Activated CD4-positive, alpha-beta T cell treated with anti-CD3 and anti-CD28 coated beads, Interleukin-2, amount 10 ng/mL, durations not matched to agents 7 days and 5 days (primary cell): ENCODE measurements around the gene OSBPL10. TPM values are rescaled to one million over a fixed set of nuclear protein-coding genes. Genes with fewer than 3 reads are reported as not detected.
"Not testable (repeated sequence)": the region's sequence is repeated elsewhere in the genome, so short reads cannot be mapped to it uniquely, and the experiment has no call there.

Experiments
- CTCF ChIA-PET: fragments of 350-600 bp; sonication (Branson Sonifier 250); formaldehyde crosslinking; loops from one replicate; lab custom pipeline; 2021; ENCODE audit warnings: antibody characterized with exemption; lab: Charles Lee
- POLR2A ChIA-PET: fragments of 350-600 bp; sonication (Branson Sonifier 250); formaldehyde crosslinking; loops from one replicate; lab custom pipeline; 2021; ENCODE audit warnings: antibody characterized with exemption; lab: Charles Lee
- DNase-seq: peaks from one replicate; pipeline ENCODE4 v3.0.0-alpha.2; 2020
- H3K27ac Mint-ChIP-seq: one replicate; pipeline ENCODE4 v1.8.0; 2021; ENCODE audit warnings: mild to moderate bottlenecking, moderate library complexity, mixed read lengths
- H3K27me3 Mint-ChIP-seq: one replicate; pipeline ENCODE4 v1.8.0; 2021; ENCODE audit warnings: mixed read lengths
- H3K36me3 Mint-ChIP-seq: one replicate; pipeline ENCODE4 v1.8.0; 2021; ENCODE audit warnings: low read depth, mixed read lengths
- H3K4me1 Mint-ChIP-seq: one replicate; pipeline ENCODE4 v1.8.0; 2021; ENCODE audit warnings: mixed read lengths
- H3K4me3 Mint-ChIP-seq: one replicate; pipeline ENCODE4 v1.8.0; 2021; ENCODE audit warnings: mild to moderate bottlenecking, moderate library complexity, mixed read lengths
- H3K9me3 Mint-ChIP-seq: one replicate; pipeline ENCODE4 v1.8.0; 2021; ENCODE audit warnings: mixed read lengths
- total RNA-seq, 2 experiments: library from RNA; stranded (reverse); gene quantifications; one replicate each; pipeline ENCODE4 v1.2.3, GENCODE V29; 2021

OSBPL10 gene
- total RNA-seq, 2 experiments from 2014 or later: 0.89 to 1.1 TPM

GRCh38 chr3:31692751-31693150 lies 288.3 kb downstream of the OSBPL10 start:
- ChIA-PET POLR2A (no interaction called here), CTCF (interaction anchor here (0.9 to 1.8 kb wide), 3 partner anchors 12 to 32 kb away, joined by 3 to 5 read pairs (median 4); no protein-coding TSS in a partner anchor)
- Mint-ChIP-seq H3K9me3 (peaks cover 11% of the 10 kb centered on the region), H3K27ac (no peak overlapping the region), H3K4me1 (no peaks in the 10 kb centered on the region), H3K36me3 (peaks cover 5% of the 10 kb centered on the region), H3K4me3 (no peak overlapping the region), H3K27me3 (no peaks in the 10 kb centered on the region)
- no peak for DNase-seq

- Mint-ChIP-seq H3K27me3 (no peaks in the 10 kb centered on the region), H3K27ac (no peak overlapping the region), H3K4me3 (no peak overlapping the region), H3K4me1 (no peaks in the 10 kb centered on the region), H3K36me3 (peaks cover 5% of the 10 kb centered on the region), H3K9me3 (peaks cover 11% of the 10 kb centered on the region)
- no peak for DNase-seq
- POLR2A ChIA-PET: no interaction called here
- CTCF ChIA-PET: no interaction called here
Observed at GRCh38 chr3:31690771-31691170, 290.3 kb downstream of the OSBPL10 start.

- CTCF ChIA-PET, DNase-seq, POLR2A ChIA-PET, H3K4me3 Mint-ChIP-seq, H3K27ac Mint-ChIP-seq, H3K4me1 Mint-ChIP-seq, H3K36me3 Mint-ChIP-seq, H3K27me3 Mint-ChIP-seq: not testable (repeated sequence)
- H3K9me3 Mint-ChIP-seq: peaks cover 11% of the 10 kb centered on the region
Observed at GRCh38 chr3:31689523-31689922, 291.5 kb downstream of the OSBPL10 start.

GRCh38 chr3:31688984-31689383 lies 292.1 kb downstream of the OSBPL10 start:
- POLR2A ChIA-PET: interaction anchor here (0.6 kb wide), 1 partner anchor 287 kb away, joined by 3 read pairs; no protein-coding TSS in a partner anchor
- H3K36me3 Mint-ChIP-seq: peaks cover 5% of the 10 kb centered on the region
- no peak overlapping the region for H3K4me3 Mint-ChIP-seq
- no peak overlapping the region for H3K27ac Mint-ChIP-seq
- H3K27me3 Mint-ChIP-seq: no peaks in the 10 kb centered on the region
- H3K9me3 Mint-ChIP-seq: peaks cover 11% of the 10 kb centered on the region
- CTCF ChIA-PET: no interaction called here
- DNase-seq: no peak
- no peaks in the 10 kb centered on the region for H3K4me1 Mint-ChIP-seq

- Mint-ChIP-seq H3K27me3 (no peaks in the 10 kb centered on the region), H3K9me3 (peaks cover 11% of the 10 kb centered on the region), H3K4me1 (no peaks in the 10 kb centered on the region), H3K36me3 (peaks cover 5% of the 10 kb centered on the region), H3K27ac (no peak overlapping the region), H3K4me3 (no peak overlapping the region)
- no peak for DNase-seq
- ChIA-PET POLR2A (no interaction called here), CTCF (interaction anchor here (0.5 kb wide), 1 partner anchor 44 kb away, joined by 6 read pairs; no protein-coding TSS in a partner anchor)
Observed at GRCh38 chr3:31687020-31687802, 293.9 kb downstream of the OSBPL10 start.

GRCh38 chr3:31680072-31680870 lies 300.8 kb downstream of the OSBPL10 start:
- H3K9me3 Mint-ChIP-seq: peaks cover 2% of the 10 kb centered on the region
- H3K27me3 Mint-ChIP-seq: no peaks in the 10 kb centered on the region
- no peaks in the 10 kb centered on the region for H3K36me3 Mint-ChIP-seq
- no peak overlapping the region for H3K4me3 Mint-ChIP-seq
- CTCF ChIA-PET: interaction anchor here (1.0 to 1.6 kb wide), 3 partner anchors 8 to 15 kb away, joined by 3 to 4 read pairs (median 3); no protein-coding TSS in a partner anchor
- POLR2A ChIA-PET: no interaction called here
- no peaks in the 10 kb centered on the region for H3K4me1 Mint-ChIP-seq
- H3K27ac Mint-ChIP-seq: no peak overlapping the region
- DNase-seq: no peak

GRCh38 chr3:31676556-31676955 lies 304.5 kb downstream of the OSBPL10 start:
- Mint-ChIP-seq H3K4me1 (no peaks in the 10 kb centered on the region), H3K36me3 (no peaks in the 10 kb centered on the region), H3K4me3 (no peak overlapping the region), H3K9me3 (peaks cover 2% of the 10 kb centered on the region), H3K27ac (no peak overlapping the region), H3K27me3 (no peaks in the 10 kb centered on the region)
- CTCF ChIA-PET: interaction anchor here (0.7 to 1.8 kb wide), 2 partner anchors 19 to 30 kb away, joined by 4 read pairs; no protein-coding TSS in a partner anchor
- no peak for DNase-seq
- POLR2A ChIA-PET: no interaction called here

GRCh38 chr3:31673950-31674349 lies 307.1 kb downstream of the OSBPL10 start:
- Mint-ChIP-seq H3K27ac (no peak overlapping the region), H3K27me3 (no peaks in the 10 kb centered on the region), H3K9me3 (no peaks in the 10 kb centered on the region), H3K36me3 (no peaks in the 10 kb centered on the region), H3K4me3 (no peak overlapping the region), H3K4me1 (no peaks in the 10 kb centered on the region)
- POLR2A ChIA-PET: no interaction called here
- no peak for DNase-seq
- CTCF ChIA-PET: interaction anchor here (0.6 kb wide), 1 partner anchor 10 kb away, joined by 3 read pairs; no protein-coding TSS in a partner anchor

- DNase-seq: no peak
- H3K9me3 Mint-ChIP-seq: no peaks in the 10 kb centered on the region
- H3K4me1 Mint-ChIP-seq: no peaks in the 10 kb centered on the region
- CTCF ChIA-PET: interaction anchor here (0.7 to 1.4 kb wide), 2 partner anchors 9 to 10 kb away, joined by 3 to 4 read pairs; no protein-coding TSS in a partner anchor
- no peak overlapping the region for H3K27ac Mint-ChIP-seq
- H3K27me3 Mint-ChIP-seq: no peaks in the 10 kb centered on the region
- POLR2A ChIA-PET: no interaction called here
- no peaks in the 10 kb centered on the region for H3K36me3 Mint-ChIP-seq
- no peak overlapping the region for H3K4me3 Mint-ChIP-seq
Observed at GRCh38 chr3:31671976-31672375, 309.1 kb downstream of the OSBPL10 start.

GRCh38 chr3:31671451-31671850 lies 309.6 kb downstream of the OSBPL10 start:
- DNase-seq: no peak
- Mint-ChIP-seq H3K4me1 (no peaks in the 10 kb centered on the region), H3K27ac (no peak overlapping the region), H3K9me3 (peaks cover 2% of the 10 kb centered on the region), H3K27me3 (no peaks in the 10 kb centered on the region), H3K4me3 (no peak overlapping the region), H3K36me3 (no peaks in the 10 kb centered on the region)
- CTCF ChIA-PET: interaction anchor here (0.6 to 1.4 kb wide), 2 partner anchors 9 to 242 kb away, joined by 3 to 4 read pairs; no protein-coding TSS in a partner anchor
- POLR2A ChIA-PET: no interaction called here

GRCh38 chr3:31670722-31671121 lies 310.3 kb downstream of the OSBPL10 start:
- POLR2A ChIA-PET: no interaction called here
- Mint-ChIP-seq H3K4me1 (no peaks in the 10 kb centered on the region), H3K36me3 (no peaks in the 10 kb centered on the region), H3K9me3 (peaks cover 4% of the 10 kb centered on the region), H3K27ac (no peak overlapping the region), H3K4me3 (no peak overlapping the region), H3K27me3 (no peaks in the 10 kb centered on the region)
- no peak for DNase-seq
- CTCF ChIA-PET: no interaction called here

- H3K4me3 Mint-ChIP-seq: no peak overlapping the region
- no peaks in the 10 kb centered on the region for H3K36me3 Mint-ChIP-seq
- no peaks in the 10 kb centered on the region for H3K4me1 Mint-ChIP-seq
- no peaks in the 10 kb centered on the region for H3K27me3 Mint-ChIP-seq
- CTCF ChIA-PET: no interaction called here
- POLR2A ChIA-PET: no interaction called here
- DNase-seq: no peak
- no peak overlapping the region for H3K27ac Mint-ChIP-seq
- H3K9me3 Mint-ChIP-seq: peaks cover 5% of the 10 kb centered on the region
Observed at GRCh38 chr3:31670136-31670535, 310.9 kb downstream of the OSBPL10 start.

- H3K27me3 Mint-ChIP-seq: no peaks in the 10 kb centered on the region
- no peak for DNase-seq
- no peaks in the 10 kb centered on the region for H3K36me3 Mint-ChIP-seq
- no peak overlapping the region for H3K4me3 Mint-ChIP-seq
- H3K27ac Mint-ChIP-seq: no peak overlapping the region
- ChIA-PET CTCF (no interaction called here), POLR2A (no interaction called here)
- H3K4me1 Mint-ChIP-seq: no peaks in the 10 kb centered on the region
- H3K9me3 Mint-ChIP-seq: peaks cover 5% of the 10 kb centered on the region
Observed at GRCh38 chr3:31668242-31668641, 312.8 kb downstream of the OSBPL10 start.
